SK-N-SH (cell line): ENCODE measurements around the gene C19orf44.

Experiments used
- CHD2 ChIP-seq: fragments of 150-350 bp; IDR thresholded peaks from 2 replicates; pipeline ENCODE4 v1.6.1; 2018; ENCODE audit warnings: low read length; ENCODE audit not compliant: partially characterized antibody
- CTCF ChIP-seq: fragments of 200-600 bp; sonication (generic); IDR thresholded peaks from 2 replicates; pipeline ENCODE4 v1.6.1; 2017; ENCODE audit warnings: antibody characterized with exemption, mild to moderate bottlenecking, moderate library complexity
- GABPA ChIP-seq: IDR thresholded peaks from 2 replicates; pipeline ENCODE4 v1.4.0; 2012; ENCODE audit warnings: low read depth, mild to moderate bottlenecking
- GATA2 ChIP-seq: sonication (generic); formaldehyde crosslinking; IDR thresholded peaks from 2 replicates; pipeline ENCODE4 v1.5.0; 2020; ENCODE audit warnings: mild to moderate bottlenecking, missing genetic modification reagents
- MAX ChIP-seq: IDR thresholded peaks from 2 replicates; pipeline ENCODE4 v1.4.0; 2012; ENCODE audit warnings: low read depth
- MXI1 ChIP-seq: IDR thresholded peaks from 2 replicates; pipeline ENCODE4 v1.6.1; 2012; ENCODE audit warnings: mild to moderate bottlenecking, low read depth, low read length, improper control_type of control experiment
- POLR2AphosphoS5 ChIP-seq: IDR thresholded peaks from 2 replicates; pipeline ENCODE4 v1.6.1; 2012; ENCODE audit warnings: low read depth, low read length
- RAD21 ChIP-seq: IDR thresholded peaks from 2 replicates; pipeline ENCODE4 v1.6.1; 2012; ENCODE audit warnings: mild to moderate bottlenecking, low read length
- YY1 ChIP-seq: IDR thresholded peaks from 2 replicates; pipeline ENCODE4 v1.4.0; 2012; ENCODE audit warnings: low read depth, mild to moderate bottlenecking

GRCh38 chr19:16518061-16518460, 21.9 kb downstream of the C19orf44 start:
- TF ChIP-seq GATA2 (CRISPR knock-in tag), result no peak
- TF ChIP-seq CHD2, result no peak
- no peak for TF ChIP-seq CTCF
- TF ChIP-seq YY1, result no peak
- TF ChIP-seq RAD21, result no peak
- TF ChIP-seq MXI1, result no peak
- TF ChIP-seq POLR2AphosphoS5, result no peak
- no peak for TF ChIP-seq GABPA
- TF ChIP-seq MAX, result no peak
